Lung (tissue), 16 donors: ENCODE results near the gene RXFP3. TPM values are rescaled to one million over a fixed set of nuclear protein-coding genes. Genes with fewer than 3 reads are reported as not detected.

Experiments
- ATAC-seq: fragments of 200-7000 bp; cut with Tn5 transposase; one replicate; pipeline ENCODE4 v1.9.1; 2020; ENCODE audit warnings: moderate number of reproducible peaks; ENCODE audit not compliant: insufficient read depth, low FRiP score
- DNase-seq, 3 donors: peaks; one replicate each; pipeline ENCODE4 v3.0.0-alpha.2; 2013 to 2017
- H3K27ac ChIP-seq, 2 donors: one replicate each; pipeline ENCODE4 v1.5.1; 2013; ENCODE audit warnings: mild to moderate bottlenecking in 2 of 2, moderate library complexity in 2 of 2, control low read depth in 1 of 2, inconsistent platforms in 1 of 2, low read depth in 1 of 2, low read length in 1 of 2
- H3K27me3 ChIP-seq, 3 donors: one replicate each; pipeline ENCODE4 v1.5.1; 2013; ENCODE audit warnings: low read length in 2 of 3; ENCODE audit not compliant: control insufficient read depth in 3 of 3, insufficient read depth in 3 of 3
- H3K36me3 ChIP-seq, 4 donors: one replicate each; pipeline ENCODE4 v1.5.1; 2013; ENCODE audit warnings: low read length in 4 of 4, mild to moderate bottlenecking in 1 of 4, moderate library complexity in 1 of 4; ENCODE audit not compliant: control insufficient read depth in 4 of 4, insufficient read depth in 4 of 4
- H3K4me1 ChIP-seq, 5 donors: one replicate each; pipeline ENCODE4 v1.5.1; 2013; ENCODE audit warnings: low read length in 5 of 5, mild to moderate bottlenecking in 2 of 5, moderate library complexity in 1 of 5; ENCODE audit not compliant: control insufficient read depth in 5 of 5, insufficient read depth in 5 of 5
- H3K4me3 ChIP-seq: one replicate; pipeline ENCODE4 v1.5.1; 2013; ENCODE audit warnings: mild to moderate bottlenecking, control low read depth, moderate library complexity
- H3K9ac ChIP-seq, 2 donors: one replicate each; pipeline ENCODE4 v1.5.1; 2013; ENCODE audit warnings: low read length in 2 of 2, control low read depth in 1 of 2; ENCODE audit not compliant: insufficient read depth in 1 of 2
- H3K9me3 ChIP-seq, 4 donors: one replicate each; pipeline ENCODE4 v1.5.1; 2013; ENCODE audit warnings: low read length in 3 of 4, mild to moderate bottlenecking in 1 of 4, moderate library complexity in 1 of 4; ENCODE audit not compliant: control insufficient read depth in 4 of 4, insufficient read depth in 3 of 4
- CTCF ChIP-seq: IDR thresholded peaks from 2 replicates; pipeline ENCODE4 v1.5.1; 2012; ENCODE audit warnings: mild to moderate bottlenecking; ENCODE audit errors: control extremely low read depth, extremely low read depth
- WGBS, 2 donors: extraction: QIAGEN DNeasy Blood & Tissue Kit; methylation state at CpG; one replicate each; pipeline ENCODE4 v1.1.7; 2013; 5-methylcytosine and 5-hydroxymethylcytosine counted together
- long read RNA-seq, 5 donors: transcript quantifications; one replicate each; lab custom pipeline, GENCODE V29; 2026
- polyA plus RNA-seq, 2 donors: library from polyadenylated mRNA; stranded (reverse); fragments of 200-250 nt; gene quantifications; one replicate each; pipeline ENCODE4 v1.2.1, GENCODE V29; 2013
- total RNA-seq, 2 donors: library from RNA; depleted of rRNA in 1 of 2; stranded (reverse); fragments of >200 nt in 1 of 2; gene quantifications; one replicate each; pipeline ENCODE4 v1.2.1, GENCODE V29; 2014 to 2021
- donor health status: control.
- donor health status: control.
- donor health status: Bipolar disorder and iron deficiency.
- donor health status: healthy.
- donor health status: DM: yes; HTN: yes; CAD: no.

Gene RXFP3, protein sequence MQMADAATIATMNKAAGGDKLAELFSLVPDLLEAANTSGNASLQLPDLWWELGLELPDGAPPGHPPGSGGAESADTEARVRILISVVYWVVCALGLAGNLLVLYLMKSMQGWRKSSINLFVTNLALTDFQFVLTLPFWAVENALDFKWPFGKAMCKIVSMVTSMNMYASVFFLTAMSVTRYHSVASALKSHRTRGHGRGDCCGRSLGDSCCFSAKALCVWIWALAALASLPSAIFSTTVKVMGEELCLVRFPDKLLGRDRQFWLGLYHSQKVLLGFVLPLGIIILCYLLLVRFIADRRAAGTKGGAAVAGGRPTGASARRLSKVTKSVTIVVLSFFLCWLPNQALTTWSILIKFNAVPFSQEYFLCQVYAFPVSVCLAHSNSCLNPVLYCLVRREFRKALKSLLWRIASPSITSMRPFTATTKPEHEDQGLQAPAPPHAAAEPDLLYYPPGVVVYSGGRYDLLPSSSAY
- total RNA-seq = under 1 TPM in 1 of 2 donors, not detected in 1; 0.26 TPM
- polyA plus RNA-seq = not detected
- long read RNA-seq, donor 1 = 0 reads
- long read RNA-seq, donor 2 = 0 reads
- long read RNA-seq, donor 3 = 0 reads
- long read RNA-seq, donor 4 = 0 reads
- long read RNA-seq, donor 5 = 0 reads

- DNase-seq = peak; percentile 12 to 36 (median 21)
- no peak for ATAC-seq
- Histone ChIP-seq H3K9ac (no peak within 1 kb of the TSS), H3K4me1 (peaks cover 0 to 18% (median 4%) of the 10 kb centered on the region in 5 donors), H3K9me3 (peaks cover 0 to 6% (median 0%) of the 10 kb centered on the region in 4 donors), H3K4me3 (no peak within 1 kb of the TSS), H3K36me3 (no peaks in the 10 kb centered on the region), H3K27ac (no peak within 1 kb of the TSS), H3K27me3 (peaks cover 10 to 52% (median 50%) of the 10 kb centered on the region in 3 donors)
- WGBS, 2 donors = 8 to 9% methylated on average over 45 of the region's 45 CpGs
- no peak for TF ChIP-seq CTCF
These were observed at the start of gene RXFP3 for GRCh38 chr5:33936381-33937016. Gene RXFP3 (plus strand): TSS chr5:33936386. CDS start chr5:33936741, 355 bp downstream.

GRCh38 chr5:33887268-33887667 lies 48.9 kb upstream of the RXFP3 start:
- H3K9me3 ChIP-seq = no peaks in the 10 kb centered on the region
- H3K27me3 ChIP-seq = no peaks in the 10 kb centered on the region
- peaks cover 0 to 47% (median 5%) of the 10 kb centered on the region in 5 donors for H3K4me1 ChIP-seq
- H3K9ac ChIP-seq = no peak overlapping the region
- no peak for DNase-seq
- H3K36me3 ChIP-seq = no peaks in the 10 kb centered on the region
- H3K27ac ChIP-seq = no peak overlapping the region
- ATAC-seq = no peak
- H3K4me3 ChIP-seq = no peak overlapping the region
- TF ChIP-seq CTCF = no peak
- 58 to 96% methylated on average over 3 of the region's 3 CpGs for WGBS, 2 donors

GRCh38 chr5:33888587-33888986 lies 47.6 kb upstream of the RXFP3 start:
- no peak for TF ChIP-seq CTCF
- DNase-seq (peak; percentile 73 to 96 (median 94)), ATAC-seq (no peak)
- 55 to 76% methylated on average over 4 of the region's 4 CpGs for WGBS, 2 donors
- H3K4me1 ChIP-seq = peaks cover 4 to 57% (median 7%) of the 10 kb centered on the region in 5 donors
- no peaks in the 10 kb centered on the region for H3K36me3 ChIP-seq
- no peak overlapping the region for H3K27ac ChIP-seq
- no peak overlapping the region for H3K4me3 ChIP-seq
- H3K9ac ChIP-seq = no peak overlapping the region
- no peaks in the 10 kb centered on the region for H3K9me3 ChIP-seq
- no peaks in the 10 kb centered on the region for H3K27me3 ChIP-seq
